Glutamatergic neuron (in vitro differentiated cells): ENCODE results near the gene CHRND. TPM values are rescaled to one million over a fixed set of nuclear protein-coding genes. Genes with fewer than 3 reads are reported as not detected.

ENCODE experiments used
- DNase-seq: peaks from one replicate; pipeline ENCODE4 v3.0.0; 2022
- H3K27ac Mint-ChIP-seq: one replicate; pipeline ENCODE4 v1.8.0; 2020; ENCODE audit warnings: mild to moderate bottlenecking, mixed read lengths, inconsistent platforms; ENCODE audit not compliant: unreplicated experiment
- H3K27me3 Mint-ChIP-seq: one replicate; pipeline ENCODE4 v1.8.0; 2020; ENCODE audit warnings: mild to moderate bottlenecking, moderate library complexity, mixed read lengths, inconsistent platforms; ENCODE audit not compliant: unreplicated experiment
- H3K36me3 Mint-ChIP-seq: one replicate; pipeline ENCODE4 v1.8.0; 2020; ENCODE audit warnings: mild to moderate bottlenecking, mixed read lengths, inconsistent platforms; ENCODE audit not compliant: unreplicated experiment
- H3K4me1 Mint-ChIP-seq: one replicate; pipeline ENCODE4 v1.8.0; 2020; ENCODE audit warnings: mild to moderate bottlenecking, low read depth, mixed read lengths, inconsistent platforms; ENCODE audit not compliant: unreplicated experiment
- H3K4me3 Mint-ChIP-seq: one replicate; pipeline ENCODE4 v1.8.0; 2020; ENCODE audit warnings: mild to moderate bottlenecking, mixed read lengths, inconsistent platforms; ENCODE audit not compliant: unreplicated experiment
- H3K9me3 Mint-ChIP-seq: one replicate; pipeline ENCODE4 v1.8.0; 2020; ENCODE audit warnings: mild to moderate bottlenecking, moderate library complexity, mixed read lengths, inconsistent platforms; ENCODE audit not compliant: unreplicated experiment
- CTCF ChIP-seq: fragments of 200-600 bp; sonication (generic); IDR thresholded peaks from one replicate; pipeline ENCODE4 v1.5.0; 2021; ENCODE audit not compliant: partially characterized antibody, unreplicated experiment
- total RNA-seq: library from RNA; stranded (reverse); fragmentation: NEBNext Ultra II Directional; extraction: Animal tissue kit (Norgen Biotek cat#: 25700); gene quantifications from one replicate; pipeline ENCODE4 v1.2.1, GENCODE V29; 2021; ENCODE audit not compliant: unreplicated experiment

CHRND gene
- total RNA-seq, 1 donor from 2014 or later = 2.2 TPM

GRCh38 chr2:232495292-232495691, 30.7 kb upstream of the CHRND start:
- TF ChIP-seq CTCF = no peak
- H3K4me1 Mint-ChIP-seq = peaks cover 3% of the 10 kb centered on the region
- peaks cover 4% of the 10 kb centered on the region for H3K9me3 Mint-ChIP-seq
- no peak for DNase-seq
- peaks cover 14% of the 10 kb centered on the region for H3K27me3 Mint-ChIP-seq
- peaks cover 3% of the 10 kb centered on the region for H3K36me3 Mint-ChIP-seq
- H3K27ac Mint-ChIP-seq = no peak overlapping the region
- H3K4me3 Mint-ChIP-seq = no peak overlapping the region

- TF ChIP-seq CTCF = no peak
- Mint-ChIP-seq H3K27ac (no peak overlapping the region), H3K9me3 (peaks cover 2% of the 10 kb centered on the region), H3K27me3 (peaks cover 11% of the 10 kb centered on the region), H3K4me3 (no peak overlapping the region), H3K36me3 (peaks cover 3% of the 10 kb centered on the region), H3K4me1 (peaks cover 3% of the 10 kb centered on the region)
- no peak for DNase-seq
Observed at GRCh38 chr2:232496501-232497270, 29.3 kb upstream of the CHRND start.

DNA sequence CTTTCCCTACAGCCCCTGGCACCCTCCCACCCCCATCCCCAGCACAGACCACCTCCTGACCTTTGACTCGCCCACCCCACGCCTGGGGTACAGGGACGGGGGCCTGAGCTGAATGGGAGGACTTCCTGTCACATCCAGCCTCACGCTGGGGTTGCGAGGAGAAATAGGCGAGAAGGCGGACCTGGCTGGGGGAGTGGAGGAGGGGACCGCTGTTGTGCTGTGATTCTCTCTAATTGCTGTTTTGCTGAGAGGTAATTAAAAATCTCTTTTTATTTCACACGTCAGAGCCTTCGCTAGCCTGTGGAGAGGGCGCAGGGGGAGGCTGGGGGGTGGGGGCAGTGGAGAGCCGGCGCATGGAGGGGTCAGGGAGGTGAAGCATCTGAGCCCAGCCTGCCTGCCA, 28.6 kb upstream of the CHRND start:
- peaks cover 4% of the 10 kb centered on the region for H3K4me1 Mint-ChIP-seq
- TF ChIP-seq CTCF = no peak

DNA sequence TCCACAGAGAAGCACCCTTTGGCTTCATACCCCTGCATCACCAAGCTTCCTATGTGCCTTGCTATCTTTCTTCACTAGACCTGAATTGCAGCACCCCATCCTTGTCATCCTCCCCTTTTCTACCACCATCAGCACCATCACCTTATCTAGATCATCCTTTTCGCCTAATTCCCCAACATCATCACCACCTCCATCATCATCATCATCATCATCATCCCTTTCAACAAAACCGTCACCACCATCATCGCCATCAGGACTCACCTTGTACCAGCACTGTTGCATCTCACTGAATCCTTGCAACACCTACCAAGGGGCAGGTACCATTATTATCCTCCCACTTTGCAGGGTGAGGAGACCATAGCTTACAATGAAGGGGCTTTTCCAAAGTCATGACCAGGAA, 27.5 kb upstream of the CHRND start:
- DNase-seq = no peak
- Mint-ChIP-seq H3K4me1 (peaks cover 7% of the 10 kb centered on the region), H3K4me3 (no peak overlapping the region), H3K27me3 (peaks cover 9% of the 10 kb centered on the region), H3K9me3 (peaks cover 2% of the 10 kb centered on the region), H3K36me3 (peaks cover 3% of the 10 kb centered on the region), H3K27ac (no peak overlapping the region)
- no peak for TF ChIP-seq CTCF

More for the DNA sequence above, 28.6 kb upstream of the CHRND start:
- Mint-ChIP-seq H3K9me3 (peaks cover 2% of the 10 kb centered on the region), H3K27ac (no peak overlapping the region), H3K36me3 (peaks cover 3% of the 10 kb centered on the region), H3K27me3 (peaks cover 9% of the 10 kb centered on the region), H3K4me3 (no peak overlapping the region)
- DNase-seq = no peak

DNA sequence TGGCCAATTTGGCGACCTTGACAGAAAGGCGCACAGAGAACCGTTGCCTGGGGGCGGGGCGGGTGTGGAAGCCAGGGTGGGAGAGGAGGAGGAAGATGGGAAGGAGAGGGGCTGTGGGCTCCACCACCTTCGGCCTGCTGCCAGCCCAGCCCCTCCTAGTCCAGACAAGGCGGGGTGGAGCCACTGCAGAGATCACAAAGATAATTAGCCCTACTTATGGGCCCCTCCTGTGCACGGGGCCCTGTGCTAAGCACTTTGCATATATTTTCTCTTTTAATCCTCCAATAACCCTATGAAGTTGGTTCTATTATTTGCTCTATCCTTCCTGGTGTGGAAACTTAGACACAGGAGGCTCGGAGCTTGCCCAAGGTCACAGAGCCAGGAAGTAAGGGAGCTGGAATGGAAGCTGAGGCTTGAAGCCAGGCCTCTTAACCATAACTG, 24.6 kb upstream of the CHRND start:
- TF ChIP-seq CTCF = no peak
- H3K4me3 Mint-ChIP-seq = no peak overlapping the region
- peaks cover 13% of the 10 kb centered on the region for H3K4me1 Mint-ChIP-seq
- peaks cover 7% of the 10 kb centered on the region for H3K9me3 Mint-ChIP-seq
- DNase-seq = no peak
- H3K27me3 Mint-ChIP-seq = peaks cover 13% of the 10 kb centered on the region
- H3K36me3 Mint-ChIP-seq = peaks cover 3% of the 10 kb centered on the region
- H3K27ac Mint-ChIP-seq = no peak overlapping the region
